ENCODE data around the gene DAPP1.

The DAPP1 gene

DNA sequence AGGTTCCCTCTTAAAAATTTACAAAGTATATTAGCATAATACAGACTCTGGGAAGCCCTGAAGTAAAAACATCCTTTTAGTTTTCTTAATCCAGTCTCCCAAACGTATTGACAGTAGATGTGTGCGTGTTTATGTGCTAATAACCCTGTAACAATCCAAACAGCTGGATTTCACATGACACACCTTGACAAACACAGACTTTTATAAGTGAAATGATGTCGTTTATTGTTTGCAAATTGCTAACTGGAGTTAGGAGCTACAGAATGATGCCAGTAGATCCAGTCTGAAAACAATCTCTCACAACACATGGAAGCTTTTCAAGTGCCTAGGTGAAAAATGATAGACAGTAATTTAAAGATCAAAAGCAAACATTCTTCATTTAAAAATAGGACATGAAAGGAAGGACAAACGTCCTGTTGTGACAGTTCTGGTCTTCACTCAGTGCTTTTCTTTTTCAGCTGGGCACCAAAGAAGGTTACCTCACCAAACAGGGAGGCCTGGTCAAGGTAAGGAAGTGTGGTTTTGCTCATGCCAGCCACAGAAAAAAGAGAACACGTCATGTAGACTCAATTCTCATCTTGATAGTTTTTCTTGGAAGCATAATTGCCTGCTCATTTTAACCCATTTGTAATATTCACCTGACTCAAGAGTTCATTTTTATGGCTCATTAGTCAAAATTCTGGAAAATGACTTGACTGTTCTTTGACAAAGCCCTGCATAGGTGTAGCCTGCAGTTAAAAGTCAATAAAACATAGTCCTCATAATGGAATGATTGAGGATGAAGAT is 44.7 kb downstream of the DAPP1 start:
- in situ Hi-C loops (cut with MboI; ENCODE audit: low sequenced_read_pairs, unreplicated experiment), result no loop called here
- no peak for DNase-seq (ENCODE audit: low spot score)
- TF ChIP-seq, protein P1, sequence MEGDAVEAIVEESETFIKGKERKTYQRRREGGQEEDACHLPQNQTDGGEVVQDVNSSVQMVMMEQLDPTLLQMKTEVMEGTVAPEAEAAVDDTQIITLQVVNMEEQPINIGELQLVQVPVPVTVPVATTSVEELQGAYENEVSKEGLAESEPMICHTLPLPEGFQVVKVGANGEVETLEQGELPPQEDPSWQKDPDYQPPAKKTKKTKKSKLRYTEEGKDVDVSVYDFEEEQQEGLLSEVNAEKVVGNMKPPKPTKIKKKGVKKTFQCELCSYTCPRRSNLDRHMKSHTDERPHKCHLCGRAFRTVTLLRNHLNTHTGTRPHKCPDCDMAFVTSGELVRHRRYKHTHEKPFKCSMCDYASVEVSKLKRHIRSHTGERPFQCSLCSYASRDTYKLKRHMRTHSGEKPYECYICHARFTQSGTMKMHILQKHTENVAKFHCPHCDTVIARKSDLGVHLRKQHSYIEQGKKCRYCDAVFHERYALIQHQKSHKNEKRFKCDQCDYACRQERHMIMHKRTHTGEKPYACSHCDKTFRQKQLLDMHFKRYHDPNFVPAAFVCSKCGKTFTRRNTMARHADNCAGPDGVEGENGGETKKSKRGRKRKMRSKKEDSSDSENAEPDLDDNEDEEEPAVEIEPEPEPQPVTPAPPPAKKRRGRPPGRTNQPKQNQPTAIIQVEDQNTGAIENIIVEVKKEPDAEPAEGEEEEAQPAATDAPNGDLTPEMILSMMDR (IDR thresholded peaks at IDR 0.05; ENCODE audit: borderline replicate concordance, control extremely low read depth, extremely low read depth, insufficient read depth, missing control alignments), result no peak

DNA sequence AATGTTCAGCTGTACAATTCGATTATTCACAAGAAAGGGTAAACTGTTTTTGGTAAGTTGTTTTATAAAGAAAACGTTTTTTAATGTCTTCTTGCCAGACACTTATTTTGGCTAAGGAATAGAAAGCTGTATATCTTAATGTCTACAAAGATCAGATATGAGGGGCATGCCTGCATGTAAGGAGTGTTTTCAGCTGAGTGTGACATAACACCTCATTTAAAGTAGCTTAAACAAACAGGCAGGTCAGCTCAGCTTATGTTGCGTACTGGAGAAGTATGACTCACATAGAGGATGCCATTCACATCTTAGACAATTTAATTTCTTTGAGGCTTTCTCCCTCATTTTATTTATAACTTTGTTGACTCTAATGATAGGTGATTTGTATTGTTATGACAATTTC is 47.2 kb downstream of the DAPP1 start:
- in situ Hi-C loops (cut with MboI; ENCODE audit: low sequenced_read_pairs, unreplicated experiment), result no loop called here
- TF ChIP-seq, protein P1 (IDR thresholded peaks at IDR 0.05; ENCODE audit: borderline replicate concordance, control extremely low read depth, extremely low read depth, insufficient read depth, missing control alignments), result no peak
- DNase-seq (ENCODE audit: low spot score), result no peak

DNA sequence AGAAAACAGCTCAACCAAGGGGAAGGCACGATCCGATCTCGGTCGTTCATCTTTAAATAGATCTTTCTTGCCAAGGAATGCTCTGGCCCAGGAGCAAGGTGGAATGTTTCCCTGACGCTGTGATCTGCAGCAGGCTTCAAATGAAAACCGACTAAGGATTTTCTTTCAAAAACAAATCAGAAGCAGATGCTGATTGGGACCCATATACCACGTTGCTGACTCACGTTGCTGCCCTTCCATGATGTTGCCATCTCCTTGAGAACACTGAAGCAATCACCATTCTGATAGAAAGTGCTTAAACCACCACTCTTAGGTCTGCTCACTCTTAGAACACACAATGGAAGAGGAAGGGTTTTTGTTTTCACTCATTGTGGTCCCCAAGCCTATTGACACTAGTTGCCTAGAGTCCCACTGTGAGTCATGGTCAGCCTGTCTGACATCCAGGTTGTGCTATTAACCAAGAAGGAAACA is 51.5 kb downstream of the DAPP1 start:
- DNase-seq (ENCODE audit: low spot score), result no peak
- TF ChIP-seq, protein P1 (IDR thresholded peaks at IDR 0.05; ENCODE audit: borderline replicate concordance, control extremely low read depth, extremely low read depth, insufficient read depth, missing control alignments), result no peak
- in situ Hi-C loops (cut with MboI; ENCODE audit: low sequenced_read_pairs, unreplicated experiment), result no loop called here

DNA sequence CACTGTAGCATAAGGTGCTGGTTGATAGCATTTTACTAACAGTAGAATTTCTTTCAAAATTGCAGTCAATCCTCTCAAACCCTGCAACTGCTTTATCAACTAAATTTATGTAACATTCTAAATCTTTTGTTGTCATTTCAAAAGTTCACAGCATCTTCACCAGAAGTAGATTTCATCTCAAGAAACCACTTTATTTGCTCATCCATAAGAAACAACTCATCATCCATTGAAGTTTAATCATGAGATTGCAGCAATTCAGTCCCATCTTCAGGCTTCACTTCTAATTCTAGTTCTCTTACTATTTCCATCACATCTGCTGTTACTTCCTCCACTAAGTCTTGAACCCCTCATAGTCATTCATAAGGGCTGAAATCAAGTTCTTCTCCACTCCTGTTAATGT is 55.9 kb downstream of the DAPP1 start:
- DNase-seq (ENCODE audit: low spot score), result no peak
- in situ Hi-C loops (cut with MboI; ENCODE audit: low sequenced_read_pairs, unreplicated experiment), result loop anchor here (10.0 kb wide), 1 partner anchor 318 kb away; no protein-coding TSS in a partner anchor
- TF ChIP-seq, protein P1 (IDR thresholded peaks at IDR 0.05; ENCODE audit: borderline replicate concordance, control extremely low read depth, extremely low read depth, insufficient read depth, missing control alignments), result no peak

DNA sequence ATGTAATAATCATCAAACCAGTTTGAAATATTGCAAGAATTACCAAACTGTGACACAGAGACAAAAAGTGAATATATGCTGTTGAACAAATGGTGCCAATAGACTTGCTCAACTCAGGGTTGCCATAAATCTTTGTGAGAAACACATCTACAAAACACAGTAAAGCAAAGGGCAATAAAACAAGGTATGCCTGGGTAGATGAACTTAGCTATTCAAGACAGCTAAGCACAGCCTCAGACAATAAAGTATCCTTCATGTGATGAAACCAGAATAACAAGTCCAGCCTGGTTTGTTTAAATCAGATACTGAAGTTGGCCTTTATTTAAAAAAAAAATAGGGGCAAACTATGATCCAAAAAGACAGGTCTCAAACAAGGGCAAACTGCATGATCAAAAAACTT is 58.4 kb downstream of the DAPP1 start:
- TF ChIP-seq, protein P1 (IDR thresholded peaks at IDR 0.05; ENCODE audit: borderline replicate concordance, control extremely low read depth, extremely low read depth, insufficient read depth, missing control alignments), result no peak
- DNase-seq (ENCODE audit: low spot score), result no peak
- in situ Hi-C loops (cut with MboI; ENCODE audit: low sequenced_read_pairs, unreplicated experiment), result loop anchor here (5.0 to 10.0 kb wide), 2 partner anchors 63 to 320 kb away; no protein-coding TSS in a partner anchor

DNA sequence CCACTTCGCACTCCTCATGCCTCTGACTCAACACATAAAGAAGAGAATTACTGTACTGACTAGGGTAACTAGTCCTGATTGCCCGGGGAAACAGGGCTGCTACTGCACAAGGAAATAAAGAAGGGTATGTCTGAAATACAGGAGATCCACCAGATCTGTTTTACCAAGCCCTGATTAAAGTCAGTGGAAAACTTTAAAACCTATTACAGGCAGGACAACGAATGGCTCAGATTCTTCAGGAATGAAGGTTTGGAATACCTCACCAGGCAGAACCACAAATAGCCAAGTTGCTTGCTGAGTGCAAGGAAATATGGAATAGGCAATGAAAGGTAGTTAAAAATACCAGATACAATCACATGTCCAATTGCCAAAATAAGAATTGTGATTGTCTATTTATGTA is 60.3 kb downstream of the DAPP1 start:
- TF ChIP-seq, protein P1 (IDR thresholded peaks at IDR 0.05; ENCODE audit: borderline replicate concordance, control extremely low read depth, extremely low read depth, insufficient read depth, missing control alignments), result no peak
- in situ Hi-C loops (cut with MboI; ENCODE audit: low sequenced_read_pairs, unreplicated experiment), result loop anchor here (5.0 to 10.0 kb wide), 2 partner anchors 65 to 322 kb away; no protein-coding TSS in a partner anchor
- DNase-seq (ENCODE audit: low spot score), result no peak
